ENCODE results near the gene NUP210L. TPM values are rescaled to one million over a fixed set of nuclear protein-coding genes. Genes with fewer than 3 reads are reported as not detected.

NUP210L gene
- total and polyA plus RNA-seq, 2 of the 13 experiments (the other 11 are each of a cell fraction or from before 2014, with no cell fraction given) = not detected

DNA sequence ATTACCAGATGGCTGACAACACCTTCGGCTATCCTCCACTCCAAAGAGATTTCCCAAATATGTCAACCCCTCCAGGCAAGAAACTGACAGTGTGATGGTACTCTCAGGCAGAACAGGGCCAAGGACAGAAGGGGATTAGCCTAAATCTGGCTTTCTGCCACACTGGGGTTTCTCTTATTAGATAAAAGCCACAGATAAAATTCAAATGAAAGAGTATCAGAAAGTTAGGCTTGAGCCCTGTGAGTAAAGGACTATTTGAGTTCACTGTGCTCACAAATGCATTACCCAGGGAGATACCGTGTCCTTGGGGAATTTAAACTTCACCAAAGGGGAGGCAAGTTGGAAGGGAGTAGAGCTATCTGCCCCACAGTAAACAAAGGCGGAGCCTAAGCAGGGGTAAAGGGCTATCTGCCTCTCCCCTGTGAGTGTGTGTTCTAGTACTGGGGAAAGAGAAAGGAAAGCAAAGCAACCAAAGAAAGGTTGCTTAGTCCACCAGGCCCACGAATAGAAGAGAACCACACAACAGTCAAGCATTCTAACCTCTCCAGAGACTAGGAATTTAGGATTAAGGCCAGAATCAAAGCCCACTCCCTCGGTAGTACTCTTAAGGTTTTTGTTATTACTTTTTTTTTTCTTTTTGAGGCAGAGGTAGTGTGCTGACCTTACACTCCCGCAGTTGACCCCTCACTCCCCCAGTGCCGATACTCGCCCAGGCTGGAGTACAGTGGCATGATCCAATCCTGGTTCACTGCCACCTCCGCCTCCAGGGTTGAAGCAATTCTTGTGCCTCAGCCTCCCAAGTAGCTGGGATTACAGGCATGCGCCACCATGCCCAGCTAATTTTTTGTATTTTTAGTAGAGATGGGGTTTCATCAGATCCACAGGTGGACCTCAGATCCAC, 24.3 kb upstream of the NUP210L start (continued):
- TF ChIP-seq, protein P1, sequence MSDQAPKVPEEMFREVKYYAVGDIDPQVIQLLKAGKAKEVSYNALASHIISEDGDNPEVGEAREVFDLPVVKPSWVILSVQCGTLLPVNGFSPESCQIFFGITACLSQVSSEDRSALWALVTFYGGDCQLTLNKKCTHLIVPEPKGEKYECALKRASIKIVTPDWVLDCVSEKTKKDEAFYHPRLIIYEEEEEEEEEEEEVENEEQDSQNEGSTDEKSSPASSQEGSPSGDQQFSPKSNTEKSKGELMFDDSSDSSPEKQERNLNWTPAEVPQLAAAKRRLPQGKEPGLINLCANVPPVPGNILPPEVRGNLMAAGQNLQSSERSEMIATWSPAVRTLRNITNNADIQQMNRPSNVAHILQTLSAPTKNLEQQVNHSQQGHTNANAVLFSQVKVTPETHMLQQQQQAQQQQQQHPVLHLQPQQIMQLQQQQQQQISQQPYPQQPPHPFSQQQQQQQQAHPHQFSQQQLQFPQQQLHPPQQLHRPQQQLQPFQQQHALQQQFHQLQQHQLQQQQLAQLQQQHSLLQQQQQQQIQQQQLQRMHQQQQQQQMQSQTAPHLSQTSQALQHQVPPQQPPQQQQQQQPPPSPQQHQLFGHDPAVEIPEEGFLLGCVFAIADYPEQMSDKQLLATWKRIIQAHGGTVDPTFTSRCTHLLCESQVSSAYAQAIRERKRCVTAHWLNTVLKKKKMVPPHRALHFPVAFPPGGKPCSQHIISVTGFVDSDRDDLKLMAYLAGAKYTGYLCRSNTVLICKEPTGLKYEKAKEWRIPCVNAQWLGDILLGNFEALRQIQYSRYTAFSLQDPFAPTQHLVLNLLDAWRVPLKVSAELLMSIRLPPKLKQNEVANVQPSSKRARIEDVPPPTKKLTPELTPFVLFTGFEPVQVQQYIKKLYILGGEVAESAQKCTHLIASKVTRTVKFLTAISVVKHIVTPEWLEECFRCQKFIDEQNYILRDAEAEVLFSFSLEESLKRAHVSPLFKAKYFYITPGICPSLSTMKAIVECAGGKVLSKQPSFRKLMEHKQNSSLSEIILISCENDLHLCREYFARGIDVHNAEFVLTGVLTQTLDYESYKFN (CRISPR knock-in tag; conservative IDR thresholded peaks at IDR 0.05) = peak; percentile 32; the same call in 1 of the 2 replicates
- 0 out of 2 replicates have a peak, but pooled peaks have one; percentile 28 for TF ChIP-seq FOXC1 (CRISPR knock-in tag; IDR thresholded peaks at IDR 0.05; ENCODE audit: borderline replicate concordance)
- peak; percentile 18; the same call in 1 of the 2 replicates for TF ChIP-seq NR2F6 (IDR thresholded peaks at IDR 0.05)
- no peak for TF ChIP-seq NR2F6 (CRISPR knock-in tag; IDR thresholded peaks at IDR 0.05)
- peak; percentile 52; the same call in 1 of the 2 replicates for TF ChIP-seq ZMYM4 (CRISPR knock-in tag; IDR thresholded peaks at IDR 0.05)
- no peak for TF ChIP-seq NCOA5 (CRISPR knock-in tag; IDR thresholded peaks at IDR 0.05)
- TF ChIP-seq, protein P2, sequence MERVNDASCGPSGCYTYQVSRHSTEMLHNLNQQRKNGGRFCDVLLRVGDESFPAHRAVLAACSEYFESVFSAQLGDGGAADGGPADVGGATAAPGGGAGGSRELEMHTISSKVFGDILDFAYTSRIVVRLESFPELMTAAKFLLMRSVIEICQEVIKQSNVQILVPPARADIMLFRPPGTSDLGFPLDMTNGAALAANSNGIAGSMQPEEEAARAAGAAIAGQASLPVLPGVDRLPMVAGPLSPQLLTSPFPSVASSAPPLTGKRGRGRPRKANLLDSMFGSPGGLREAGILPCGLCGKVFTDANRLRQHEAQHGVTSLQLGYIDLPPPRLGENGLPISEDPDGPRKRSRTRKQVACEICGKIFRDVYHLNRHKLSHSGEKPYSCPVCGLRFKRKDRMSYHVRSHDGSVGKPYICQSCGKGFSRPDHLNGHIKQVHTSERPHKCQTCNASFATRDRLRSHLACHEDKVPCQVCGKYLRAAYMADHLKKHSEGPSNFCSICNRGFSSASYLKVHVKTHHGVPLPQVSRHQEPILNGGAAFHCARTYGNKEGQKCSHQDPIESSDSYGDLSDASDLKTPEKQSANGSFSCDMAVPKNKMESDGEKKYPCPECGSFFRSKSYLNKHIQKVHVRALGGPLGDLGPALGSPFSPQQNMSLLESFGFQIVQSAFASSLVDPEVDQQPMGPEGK (CRISPR knock-in tag; IDR thresholded peaks at IDR 0.05) = peak; percentile 62; the same call in 1 of the 2 replicates
- no peak for TF ChIP-seq ZNF205 (CRISPR knock-in tag; IDR thresholded peaks at IDR 0.05)
- TF ChIP-seq, protein P3, sequence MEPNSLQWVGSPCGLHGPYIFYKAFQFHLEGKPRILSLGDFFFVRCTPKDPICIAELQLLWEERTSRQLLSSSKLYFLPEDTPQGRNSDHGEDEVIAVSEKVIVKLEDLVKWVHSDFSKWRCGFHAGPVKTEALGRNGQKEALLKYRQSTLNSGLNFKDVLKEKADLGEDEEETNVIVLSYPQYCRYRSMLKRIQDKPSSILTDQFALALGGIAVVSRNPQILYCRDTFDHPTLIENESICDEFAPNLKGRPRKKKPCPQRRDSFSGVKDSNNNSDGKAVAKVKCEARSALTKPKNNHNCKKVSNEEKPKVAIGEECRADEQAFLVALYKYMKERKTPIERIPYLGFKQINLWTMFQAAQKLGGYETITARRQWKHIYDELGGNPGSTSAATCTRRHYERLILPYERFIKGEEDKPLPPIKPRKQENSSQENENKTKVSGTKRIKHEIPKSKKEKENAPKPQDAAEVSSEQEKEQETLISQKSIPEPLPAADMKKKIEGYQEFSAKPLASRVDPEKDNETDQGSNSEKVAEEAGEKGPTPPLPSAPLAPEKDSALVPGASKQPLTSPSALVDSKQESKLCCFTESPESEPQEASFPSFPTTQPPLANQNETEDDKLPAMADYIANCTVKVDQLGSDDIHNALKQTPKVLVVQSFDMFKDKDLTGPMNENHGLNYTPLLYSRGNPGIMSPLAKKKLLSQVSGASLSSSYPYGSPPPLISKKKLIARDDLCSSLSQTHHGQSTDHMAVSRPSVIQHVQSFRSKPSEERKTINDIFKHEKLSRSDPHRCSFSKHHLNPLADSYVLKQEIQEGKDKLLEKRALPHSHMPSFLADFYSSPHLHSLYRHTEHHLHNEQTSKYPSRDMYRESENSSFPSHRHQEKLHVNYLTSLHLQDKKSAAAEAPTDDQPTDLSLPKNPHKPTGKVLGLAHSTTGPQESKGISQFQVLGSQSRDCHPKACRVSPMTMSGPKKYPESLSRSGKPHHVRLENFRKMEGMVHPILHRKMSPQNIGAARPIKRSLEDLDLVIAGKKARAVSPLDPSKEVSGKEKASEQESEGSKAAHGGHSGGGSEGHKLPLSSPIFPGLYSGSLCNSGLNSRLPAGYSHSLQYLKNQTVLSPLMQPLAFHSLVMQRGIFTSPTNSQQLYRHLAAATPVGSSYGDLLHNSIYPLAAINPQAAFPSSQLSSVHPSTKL (CRISPR knock-in tag; IDR thresholded peaks at IDR 0.05) = 0 out of 2 replicates have a peak, but pooled peaks have one; percentile 31
- TF ChIP-seq, protein P4, sequence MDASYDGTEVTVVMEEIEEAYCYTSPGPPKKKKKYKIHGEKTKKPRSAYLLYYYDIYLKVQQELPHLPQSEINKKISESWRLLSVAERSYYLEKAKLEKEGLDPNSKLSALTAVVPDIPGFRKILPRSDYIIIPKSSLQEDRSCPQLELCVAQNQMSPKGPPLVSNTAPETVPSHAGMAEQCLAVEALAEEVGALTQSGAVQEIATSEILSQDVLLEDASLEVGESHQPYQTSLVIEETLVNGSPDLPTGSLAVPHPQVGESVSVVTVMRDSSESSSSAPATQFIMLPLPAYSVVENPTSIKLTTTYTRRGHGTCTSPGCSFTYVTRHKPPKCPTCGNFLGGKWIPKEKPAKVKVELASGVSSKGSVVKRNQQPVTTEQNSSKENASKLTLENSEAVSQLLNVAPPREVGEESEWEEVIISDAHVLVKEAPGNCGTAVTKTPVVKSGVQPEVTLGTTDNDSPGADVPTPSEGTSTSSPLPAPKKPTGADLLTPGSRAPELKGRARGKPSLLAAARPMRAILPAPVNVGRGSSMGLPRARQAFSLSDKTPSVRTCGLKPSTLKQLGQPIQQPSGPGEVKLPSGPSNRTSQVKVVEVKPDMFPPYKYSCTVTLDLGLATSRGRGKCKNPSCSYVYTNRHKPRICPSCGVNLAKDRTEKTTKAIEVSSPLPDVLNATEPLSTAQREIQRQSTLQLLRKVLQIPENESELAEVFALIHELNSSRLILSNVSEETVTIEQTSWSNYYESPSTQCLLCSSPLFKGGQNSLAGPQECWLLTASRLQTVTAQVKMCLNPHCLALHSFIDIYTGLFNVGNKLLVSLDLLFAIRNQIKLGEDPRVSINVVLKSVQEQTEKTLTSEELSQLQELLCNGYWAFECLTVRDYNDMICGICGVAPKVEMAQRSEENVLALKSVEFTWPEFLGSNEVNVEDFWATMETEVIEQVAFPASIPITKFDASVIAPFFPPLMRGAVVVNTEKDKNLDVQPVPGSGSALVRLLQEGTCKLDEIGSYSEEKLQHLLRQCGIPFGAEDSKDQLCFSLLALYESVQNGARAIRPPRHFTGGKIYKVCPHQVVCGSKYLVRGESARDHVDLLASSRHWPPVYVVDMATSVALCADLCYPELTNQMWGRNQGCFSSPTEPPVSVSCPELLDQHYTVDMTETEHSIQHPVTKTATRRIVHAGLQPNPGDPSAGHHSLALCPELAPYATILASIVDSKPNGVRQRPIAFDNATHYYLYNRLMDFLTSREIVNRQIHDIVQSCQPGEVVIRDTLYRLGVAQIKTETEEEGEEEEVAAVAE (CRISPR knock-in tag; IDR thresholded peaks at IDR 0.05; ENCODE audit: borderline replicate concordance) = peak; percentile 49; the same call in 1 of the 2 replicates
- no peak for TF ChIP-seq GATA4 (IDR thresholded peaks at IDR 0.05; ENCODE audit: borderline replicate concordance, low read depth)
- TF ChIP-seq MED8 (CRISPR knock-in tag; IDR thresholded peaks at IDR 0.05; ENCODE audit: insufficient replicate concordance) = no peak

Data from HepG2 (cell line).